ENCODE data around the gene HSPA1B. TPM values are rescaled to one million over a fixed set of nuclear protein-coding genes. Genes with fewer than 3 reads are reported as not detected.
A peak's percentile ranks its signal among the peaks of the same experiment; 100 is the strongest.

HSPA1B gene
- total RNA-seq, 1 experiment from 2014 or later = 265 TPM

DNA sequence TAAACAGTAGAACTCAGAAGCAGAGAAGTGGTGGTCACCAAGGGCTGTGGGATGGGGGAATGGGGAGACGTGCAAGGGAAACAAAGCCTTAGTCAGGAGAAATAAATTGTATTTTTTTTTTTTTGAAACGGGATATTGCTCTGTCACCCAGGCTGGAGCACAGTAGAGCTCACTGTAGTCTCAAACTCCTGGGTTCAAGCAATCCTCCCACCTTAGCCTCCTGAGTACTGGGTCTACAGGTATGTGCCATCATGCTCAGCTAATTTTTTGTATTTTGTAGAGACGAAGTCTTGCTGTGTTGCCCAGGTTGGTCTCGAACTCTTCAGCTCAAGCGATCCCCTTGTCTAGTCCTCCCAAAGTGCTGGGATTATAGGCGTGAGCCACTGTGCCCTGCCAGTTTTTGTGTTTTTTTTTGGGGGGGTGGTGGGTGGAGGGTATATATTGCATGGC is 3.4 kb downstream of the HSPA1B start:
- Histone ChIP-seq H3K27me3 (ENCODE audit: low read length) (no peaks in the 10 kb centered on the region), H3K79me2 (ENCODE audit: low read length) (peaks cover 66% of the 10 kb centered on the region), H3K9me2 (replicated peaks; ENCODE audit: low read length) (no peaks in the 10 kb centered on the region), H3K4me3 (ENCODE audit: low read length) (peak overlapping the region; percentile 98), H2AFZ (ENCODE audit: low read length) (no peak overlapping the region), H3K9ac (ENCODE audit: low read length) (peak overlapping the region; percentile 62), H3K4me2 (ENCODE audit: low read length) (peak overlapping the region; percentile 90), H3K9me3 (ENCODE audit: low read length) (no peaks in the 10 kb centered on the region), H4K20me1 (ENCODE audit: low read length) (peaks cover 22% of the 10 kb centered on the region), H3K36me3 (ENCODE audit: low read depth, low read length) (peaks cover 1% of the 10 kb centered on the region; the same call in 1 of the 2 replicates), H3K27ac (ENCODE audit: low read length) (no peak overlapping the region), H3F3A (ENCODE audit: low read length, unreplicated experiment) (no peaks in the 10 kb centered on the region), H3K4me1 (ENCODE audit: insufficient read depth, low read length) (peaks cover 18% of the 10 kb centered on the region)
- intact Hi-C loops (cut with micrococcal nuclease) = loop anchor here (1.0 to 10.0 kb wide), 5 partner anchors 36 to 146 kb away; partner anchors contain the start of genes CLIC1, LY6G5C and VARS1
- TF ChIP-seq EZH2phosphoT487 (IDR thresholded peaks at IDR 0.05; ENCODE audit: borderline replicate concordance, low read length) (no peak), EZH2 (IDR thresholded peaks at IDR 0.05; ENCODE audit: low read length, unreplicated experiment) (no peak)
- TF ChIP-seq, protein P1, sequence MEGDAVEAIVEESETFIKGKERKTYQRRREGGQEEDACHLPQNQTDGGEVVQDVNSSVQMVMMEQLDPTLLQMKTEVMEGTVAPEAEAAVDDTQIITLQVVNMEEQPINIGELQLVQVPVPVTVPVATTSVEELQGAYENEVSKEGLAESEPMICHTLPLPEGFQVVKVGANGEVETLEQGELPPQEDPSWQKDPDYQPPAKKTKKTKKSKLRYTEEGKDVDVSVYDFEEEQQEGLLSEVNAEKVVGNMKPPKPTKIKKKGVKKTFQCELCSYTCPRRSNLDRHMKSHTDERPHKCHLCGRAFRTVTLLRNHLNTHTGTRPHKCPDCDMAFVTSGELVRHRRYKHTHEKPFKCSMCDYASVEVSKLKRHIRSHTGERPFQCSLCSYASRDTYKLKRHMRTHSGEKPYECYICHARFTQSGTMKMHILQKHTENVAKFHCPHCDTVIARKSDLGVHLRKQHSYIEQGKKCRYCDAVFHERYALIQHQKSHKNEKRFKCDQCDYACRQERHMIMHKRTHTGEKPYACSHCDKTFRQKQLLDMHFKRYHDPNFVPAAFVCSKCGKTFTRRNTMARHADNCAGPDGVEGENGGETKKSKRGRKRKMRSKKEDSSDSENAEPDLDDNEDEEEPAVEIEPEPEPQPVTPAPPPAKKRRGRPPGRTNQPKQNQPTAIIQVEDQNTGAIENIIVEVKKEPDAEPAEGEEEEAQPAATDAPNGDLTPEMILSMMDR (conservative IDR thresholded peaks at IDR 0.05; ENCODE audit: low read depth, low read length) = no peak
- ATAC-seq (no peak), DNase-seq (no peak)
- no TSS peak for BruUV-seq (replicated peaks)
- ChIA-PET CTCF (interaction anchor here (0.5 to 1.9 kb wide), 3 partner anchors 25 to 93 kb away, joined by 3 to 8 read pairs (median 4); no protein-coding TSS in a partner anchor), POLR2A (ENCODE audit: unreplicated experiment) (interaction anchor here (0.5 to 0.7 kb wide), 4 partner anchors 16 to 178 kb away, joined by 4 to 17 read pairs (median 6); partner anchors contain the start of genes BAG6, HSPA1L, NEU1 and VARS1)

DNA sequence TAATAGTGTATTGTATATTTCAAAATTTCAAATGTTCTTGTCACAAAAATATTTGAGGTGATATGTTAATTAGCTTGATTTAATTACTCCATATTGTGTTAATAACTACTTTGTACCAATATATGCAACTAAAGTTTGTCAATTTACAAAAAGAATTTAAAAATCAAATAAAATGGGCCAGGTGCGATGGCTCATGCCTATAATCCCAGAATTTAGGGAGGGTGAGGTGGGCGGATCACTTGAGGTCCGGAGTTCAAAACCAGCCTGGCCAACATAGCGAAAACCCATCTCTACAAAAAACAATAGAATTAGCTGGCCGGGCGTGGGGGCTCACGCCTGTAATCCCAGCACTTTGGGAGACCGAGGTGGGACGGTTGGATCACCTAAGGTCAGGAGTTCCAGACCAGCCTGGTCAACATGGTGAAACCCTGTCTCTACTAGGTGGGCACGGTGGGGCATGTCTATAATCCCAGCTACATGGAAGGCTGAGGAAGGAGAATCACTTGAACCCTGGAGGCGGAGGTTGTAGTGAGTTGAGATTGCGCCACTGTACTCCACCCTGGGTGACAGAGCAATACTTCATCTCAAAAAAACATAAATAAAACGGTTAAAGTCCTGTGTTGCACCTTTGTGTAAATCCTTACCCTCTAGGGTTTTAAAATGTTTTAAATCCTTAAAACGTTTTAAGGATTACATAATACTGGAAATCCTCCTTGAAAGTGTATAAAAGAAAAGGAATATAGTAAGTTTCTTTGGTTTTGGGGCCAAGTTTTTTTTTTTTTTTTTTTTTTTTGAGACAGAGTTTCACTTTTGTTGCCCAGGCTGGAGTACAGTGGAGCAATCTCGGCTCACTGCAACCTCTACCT is 4.0 kb downstream of the HSPA1B start:
- no peak for TF ChIP-seq EZH2 (IDR thresholded peaks at IDR 0.05; ENCODE audit: low read length, unreplicated experiment)
- no peak for TF ChIP-seq EZH2phosphoT487 (IDR thresholded peaks at IDR 0.05; ENCODE audit: borderline replicate concordance, low read length)
- TF ChIP-seq, protein P1 (conservative IDR thresholded peaks at IDR 0.05; ENCODE audit: low read depth, low read length) = no peak
- POLR2A ChIA-PET (ENCODE audit: unreplicated experiment) = interaction anchor here (0.5 to 0.7 kb wide), 2 partner anchors 31 to 36 kb away, joined by 4 read pairs; partner anchors contain the start of genes NEU1 and VARS1
- no peak overlapping the region for H3K27ac ChIP-seq (ENCODE audit: low read length)

More for the DNA sequence above, 4.0 kb downstream of the HSPA1B start:
- Histone ChIP-seq H3K4me1 (ENCODE audit: insufficient read depth, low read length) (peaks cover 12% of the 10 kb centered on the region), H2AFZ (ENCODE audit: low read length) (no peak overlapping the region), H3K9me2 (replicated peaks; ENCODE audit: low read length) (no peaks in the 10 kb centered on the region), H3K79me2 (ENCODE audit: low read length) (peaks cover 66% of the 10 kb centered on the region), H3K9me3 (ENCODE audit: low read length) (no peaks in the 10 kb centered on the region), H3K4me2 (ENCODE audit: low read length) (peak overlapping the region; percentile 90), H3F3A (ENCODE audit: low read length, unreplicated experiment) (no peaks in the 10 kb centered on the region), H4K20me1 (ENCODE audit: low read length) (peaks cover 29% of the 10 kb centered on the region), H3K36me3 (ENCODE audit: low read depth, low read length) (peaks cover 7% of the 10 kb centered on the region), H3K9ac (ENCODE audit: low read length) (peak overlapping the region; percentile 62; the same call in 1 of the 2 replicates), H3K27me3 (ENCODE audit: low read length) (no peaks in the 10 kb centered on the region), H3K4me3 (ENCODE audit: low read length) (peak overlapping the region; percentile 98)
- no TSS peak for BruUV-seq (replicated peaks)
- intact Hi-C loops (cut with micrococcal nuclease) = loop anchor here (2.0 to 10.0 kb wide), 4 partner anchors 37 to 147 kb away; partner anchors contain the start of genes CLIC1, LY6G5C and VARS1
- ATAC-seq (no peak), DNase-seq (no peak)
- CTCF ChIA-PET = interaction anchor here (0.5 to 0.6 kb wide), 2 partner anchors 25 to 94 kb away, joined by 3 to 4 read pairs; no protein-coding TSS in a partner anchor

Data from PC-3 (cell line).